ENCODE results near the gene RPL29. TPM values are rescaled to one million over a fixed set of nuclear protein-coding genes. Genes with fewer than 3 reads are reported as not detected.
A peak's percentile ranks its signal among the peaks of the same experiment; 100 is the strongest.

Gene RPL29
- total and polyA plus RNA-seq, 2 of the 8 experiments (the other 6 are each of a cell fraction or from before 2014, with no cell fraction given) = 1,467 to 2,660 TPM

GRCh38 chr3:51983578-51984268, 12.0 kb downstream of the RPL29 start:
- Histone ChIP-seq H3K79me1 (ENCODE audit: low read depth, low read length) (peaks cover 7% of the 10 kb centered on the region), H3K9me3 (ENCODE audit: insufficient read depth in 2 of 2, low read depth in 1 of 2, low read length in 1 of 2) (no peaks in the 10 kb centered on the region), H2BK120ac (replicated peaks; ENCODE audit: low read depth, low read length) (no peak overlapping the region), H2BK15ac (ENCODE audit: low read length) (peak overlapping the region; percentile 99; the same call in 1 of the 2 replicates), H4K8ac (ENCODE audit: extremely low read depth, insufficient read depth, low read length) (peak overlapping the region; percentile 85; the same call in 1 of the 2 replicates), H2AK5ac (ENCODE audit: low read depth, low read length) (peak overlapping the region; percentile 77; the same call in 1 of the 2 replicates), H2AFZ (ENCODE audit: low read length) (no peak overlapping the region), H3K36me3 (ENCODE audit: control insufficient read depth in 2 of 4, insufficient read depth in 4 of 4, low read length in 3 of 4) (no peaks in the 10 kb centered on the region), H3K56ac (replicated peaks; ENCODE audit: insufficient read length, low read depth, low read length) (peak overlapping the region; percentile 23), H3K4me2 (ENCODE audit: insufficient read depth in 1 of 2, low read depth in 2 of 2, low read length in 2 of 2) (peak overlapping the region; percentile 89 to 97), H4K5ac (ENCODE audit: insufficient read length, low read depth, low read length) (peak overlapping the region; percentile 38), H3K4me1 (replicated peaks in 1 of 4; ENCODE audit: control insufficient read depth in 3 of 4, insufficient read depth in 4 of 4, low read length in 3 of 4) (peaks cover 0 to 14% (median 9%) of the 10 kb centered on the region in 4 experiments; a peak in 6 of 7 replicates), H3K27ac (ENCODE audit: low read depth, low read length) (peak overlapping the region; percentile 45; the same call in 1 of the 2 replicates), H2BK5ac (ENCODE audit: low read depth, low read length) (peak overlapping the region; percentile 95; the same call in 1 of the 2 replicates), H3K14ac (ENCODE audit: insufficient read length) (no peak overlapping the region), H3K23me2 (ENCODE audit: low read depth, low read length) (peaks cover 7% of the 10 kb centered on the region), H3K4me3 (ENCODE audit: extremely low read depth in 1 of 4, insufficient read depth in 2 of 4, low read depth in 3 of 4, low read length in 4 of 4) (peak overlapping the region; percentile 53 to 63 (median 56)), H3K27me3 (replicated peaks in 1 of 4; ENCODE audit: control insufficient read depth in 3 of 4, extremely low read depth in 1 of 4, insufficient read depth in 3 of 4, low read length in 3 of 4) (no peaks in the 10 kb centered on the region), H4K20me1 (replicated peaks in 1 of 2; ENCODE audit: control insufficient read depth in 1 of 2, insufficient read depth in 2 of 2, low read length in 2 of 2) (peaks cover 0 to 2% of the 10 kb centered on the region in 2 experiments), H3K79me2 (ENCODE audit: control insufficient read depth in 1 of 2, insufficient read depth in 2 of 2, low read length in 2 of 2) (no peaks in the 10 kb centered on the region), H3K4ac (replicated peaks; ENCODE audit: insufficient read length, low read depth, low read length) (peak overlapping the region; percentile 9), H2BK20ac (ENCODE audit: low read length) (no peak overlapping the region), H2BK12ac (ENCODE audit: low read depth, low read length) (no peak overlapping the region; the same call in 1 of the 2 replicates), H3K23ac (ENCODE audit: insufficient read length) (no peak overlapping the region), H3K18ac (ENCODE audit: extremely low read depth, low read length) (peak overlapping the region; percentile 75), H4K91ac (replicated peaks; ENCODE audit: insufficient read length, low read length) (no peak overlapping the region), H3K9ac (replicated peaks in 1 of 4; ENCODE audit: extremely low read depth in 1 of 4, low read depth in 3 of 4, low read length in 3 of 4) (peak overlapping the region in 2 of 4 experiments; percentile 38 to 41; a peak in 4 of 7 replicates)
- TF ChIP-seq POLR2A (IDR thresholded peaks at IDR 0.05; ENCODE audit: control extremely low read depth in 1 of 2, low read depth in 2 of 2, low read length in 2 of 2) = no peak
- DNase-seq (ENCODE audit: low read depth in 1 of 2, low spot score in 2 of 2) = no peak
- FAIRE-seq = no peak
- CTCF ChIA-PET (ENCODE audit: partially characterized antibody) = interaction anchor here (0.8 to 5.5 kb wide), 14 partner anchors 9 to 222 kb away, joined by 3 to 66 read pairs (median 10); partner anchors contain the start of genes ABHD14B, PARP3, PCBP4 and RPL29
- WGBS, 2 experiments (ENCODE audit: extremely low coverage in 1 of 2, insufficient coverage in 1 of 2, insufficient read length in 1 of 2, insufficient replicate concordance in 2 of 2, low coverage in 1 of 2, low lambda C conversion rate in 2 of 2, missing lambda C conversion rate in 1 of 2) = 82% methylated on average over 20 of the region's 22 CpGs; no CpG with 5 or more reads in 1 of the 2 experiments
- POLR2A ChIA-PET (ENCODE audit: partially characterized antibody) = interaction anchor here (0.9 to 29.3 kb wide), 14 partner anchors 0 to 172 kb away, joined by 3 to 923 read pairs (median 6); partner anchors contain the start of genes ABHD14A, ABHD14B, ACY1 and GPR62
